ENCODE results near the gene SLC9A9. TPM values are rescaled to one million over a fixed set of nuclear protein-coding genes. Genes with fewer than 3 reads are reported as not detected.

SLC9A9 gene
- total RNA-seq, 2 donors from 2014 or later, result 23.6 to 31.0 TPM

DNA sequence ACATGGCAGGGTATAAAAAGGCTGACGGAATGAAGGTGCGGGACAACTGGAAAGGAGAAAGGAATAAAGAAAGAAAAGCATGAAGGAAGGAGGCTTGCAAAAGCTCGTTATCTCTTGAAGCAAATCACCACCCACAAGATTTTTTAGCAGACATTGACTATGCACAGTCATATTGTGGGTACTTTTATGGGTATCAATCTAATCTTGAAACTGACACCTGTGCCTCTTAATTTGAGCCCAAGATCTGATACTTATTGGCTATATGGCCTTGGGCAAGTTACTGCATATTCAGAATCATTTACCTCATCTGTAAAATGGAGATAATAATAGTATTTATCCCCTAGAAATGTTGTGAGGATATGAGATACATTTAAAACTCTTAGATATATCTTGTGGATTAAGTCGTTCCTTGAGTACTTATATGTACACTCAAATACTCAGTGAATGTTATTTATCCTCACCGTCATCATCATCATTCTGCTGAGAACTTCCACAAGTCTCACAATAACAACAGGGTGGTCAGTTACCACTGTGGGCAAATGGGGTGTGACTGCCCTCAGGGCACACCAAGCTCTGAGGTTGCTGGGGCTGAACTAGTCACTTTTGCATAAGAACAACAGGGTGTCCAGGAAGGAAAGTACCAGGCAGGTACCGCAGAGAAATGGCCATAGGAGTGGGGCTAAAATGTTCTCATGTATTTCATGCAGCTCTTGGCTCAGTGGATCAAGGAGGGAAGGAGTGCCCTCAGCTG is 266.1 kb downstream of the SLC9A9 start:
- Histone ChIP-seq H3K36me3 (no peaks in the 10 kb centered on the region), H3K4me1 (replicated peaks) (no peaks in the 10 kb centered on the region), H3K4me3 (no peak overlapping the region), H3K27me3 (replicated peaks; ENCODE audit: insufficient read depth) (no peaks in the 10 kb centered on the region), H3K9me3 (no peaks in the 10 kb centered on the region), H3K27ac (no peak overlapping the region)
- WGBS, result 94% methylated on average over 6 of the region's 6 CpGs
- no peak for DNase-seq (ENCODE audit: low spot score)
- intact Hi-C loops (cut with DNase I), result loop anchor here (10.0 kb wide), 1 partner anchor 87 kb away; no protein-coding TSS in a partner anchor
- TF ChIP-seq POLR2AphosphoS5 (IDR thresholded peaks at IDR 0.05), result no peak
- TF ChIP-seq POLR2A (IDR thresholded peaks at IDR 0.05), result no peak
- no peak for TF ChIP-seq CTCF (IDR thresholded peaks at IDR 0.05)

DNA sequence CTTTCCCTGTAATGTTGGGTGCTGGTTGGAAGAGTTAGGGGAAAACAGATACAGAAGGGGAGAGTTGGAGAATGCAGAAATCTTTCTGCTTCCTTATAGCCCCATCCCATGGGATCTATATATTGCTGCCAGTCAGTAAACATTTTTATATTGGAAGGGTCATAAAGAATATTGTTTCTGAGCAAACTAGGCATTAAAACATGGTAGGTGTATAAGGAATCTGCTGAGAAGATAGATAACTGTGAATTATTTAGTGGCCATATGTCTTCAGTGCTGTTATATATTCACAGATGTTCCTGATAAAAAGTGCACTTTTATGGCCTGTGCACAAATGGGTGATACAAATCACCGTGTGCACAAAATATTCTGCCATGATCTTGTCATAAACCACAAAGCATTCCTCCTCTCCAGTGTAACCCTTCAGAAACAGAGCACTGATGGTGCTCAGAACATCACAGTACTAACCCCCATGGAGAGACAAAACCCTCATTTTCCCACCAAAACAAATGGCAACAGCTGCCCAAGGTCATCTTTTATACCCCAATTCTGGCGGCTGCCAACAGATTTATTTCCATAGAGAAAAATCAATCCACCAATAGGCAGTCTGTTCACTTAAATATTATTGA is 269.3 kb downstream of the SLC9A9 start:
- no peak for DNase-seq (ENCODE audit: low spot score)
- no peak overlapping the region for H3K4me3 ChIP-seq
- no peaks in the 10 kb centered on the region for H3K9me3 ChIP-seq
- no peaks in the 10 kb centered on the region for H3K36me3 ChIP-seq
- H3K27me3 ChIP-seq (replicated peaks; ENCODE audit: insufficient read depth), result no peaks in the 10 kb centered on the region
- 65% methylated on average over 2 of the region's 2 CpGs for WGBS
- no peak overlapping the region for H3K27ac ChIP-seq
- no peaks in the 10 kb centered on the region for H3K4me1 ChIP-seq (replicated peaks)
- intact Hi-C loops (cut with DNase I), result no loop called here
- TF ChIP-seq CTCF (IDR thresholded peaks at IDR 0.05), result no peak
- TF ChIP-seq POLR2AphosphoS5 (IDR thresholded peaks at IDR 0.05), result no peak
- no peak for TF ChIP-seq POLR2A (IDR thresholded peaks at IDR 0.05)

DNA sequence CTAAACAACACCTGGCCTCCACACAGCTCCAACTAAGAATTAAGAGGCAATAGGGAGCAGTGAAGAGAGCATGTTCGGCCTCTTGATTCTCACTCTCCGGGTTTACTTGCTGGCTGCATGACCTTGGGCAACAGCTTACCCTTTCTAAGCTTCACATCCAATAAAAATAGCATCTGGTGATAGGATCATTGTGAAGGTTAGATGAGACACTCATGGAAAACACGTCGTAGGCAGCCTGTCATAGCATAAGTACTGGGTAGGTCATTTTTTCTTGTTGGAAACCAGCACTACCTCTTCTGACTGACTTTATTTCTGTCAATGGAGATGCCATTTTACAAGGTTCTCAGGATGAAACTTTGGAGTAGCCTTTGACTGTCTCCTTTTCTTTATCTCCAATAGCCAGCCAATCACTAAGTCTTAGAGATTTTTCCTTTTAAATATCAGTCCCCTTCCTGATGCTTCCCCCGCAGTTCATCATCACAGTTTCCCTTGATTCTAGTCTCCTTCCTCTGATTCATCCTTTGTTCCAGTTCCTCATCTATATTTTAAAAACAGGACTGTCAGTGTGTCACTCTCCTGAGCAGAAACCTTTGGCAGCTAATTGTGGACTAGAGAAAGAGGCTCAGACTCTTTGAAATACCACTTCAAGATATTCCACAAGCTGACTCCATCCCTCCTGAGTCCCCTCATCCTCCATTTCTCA is 271.5 kb downstream of the SLC9A9 start:
- intact Hi-C loops (cut with DNase I), result no loop called here
- TF ChIP-seq POLR2AphosphoS5 (IDR thresholded peaks at IDR 0.05), result no peak
- TF ChIP-seq POLR2A (IDR thresholded peaks at IDR 0.05), result no peak
- TF ChIP-seq CTCF (IDR thresholded peaks at IDR 0.05), result no peak
- no peak for DNase-seq (ENCODE audit: low spot score)

DNA sequence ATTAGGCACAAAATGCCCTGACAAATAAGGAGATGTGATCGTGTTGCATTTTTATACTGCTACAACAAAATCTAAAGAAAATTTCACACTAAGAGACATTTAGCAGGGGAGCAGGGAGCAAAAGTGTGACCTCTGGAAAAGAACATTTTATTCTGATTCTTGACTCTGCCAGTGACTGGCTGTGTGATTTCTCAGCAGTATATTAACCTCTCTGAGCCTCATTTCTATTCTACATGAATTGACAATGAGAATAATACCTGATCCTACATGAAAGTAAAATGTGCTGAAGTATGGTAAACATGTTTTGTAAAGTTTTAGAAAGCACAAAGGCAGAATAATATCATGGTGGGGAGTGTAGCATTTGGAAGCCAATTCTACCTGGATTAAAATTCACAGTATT is 273.3 kb downstream of the SLC9A9 start:
- H3K9me3 ChIP-seq, result no peaks in the 10 kb centered on the region
- no peak overlapping the region for H3K27ac ChIP-seq
- TF ChIP-seq CTCF (IDR thresholded peaks at IDR 0.05) (no peak), POLR2AphosphoS5 (IDR thresholded peaks at IDR 0.05) (no peak), POLR2A (IDR thresholded peaks at IDR 0.05) (no peak)
- H3K27me3 ChIP-seq (replicated peaks; ENCODE audit: insufficient read depth), result no peaks in the 10 kb centered on the region
- no peak for DNase-seq (ENCODE audit: low spot score)
- H3K36me3 ChIP-seq, result no peaks in the 10 kb centered on the region
- WGBS, result 95% methylated on average over 1 of the region's 1 CpG
- H3K4me3 ChIP-seq, result no peak overlapping the region
- no peaks in the 10 kb centered on the region for H3K4me1 ChIP-seq (replicated peaks)
- intact Hi-C loops (cut with DNase I), result no loop called here

More for the DNA sequence above, 271.5 kb downstream of the SLC9A9 start:
- Histone ChIP-seq H3K9me3 (no peaks in the 10 kb centered on the region), H3K27me3 (replicated peaks; ENCODE audit: insufficient read depth) (no peaks in the 10 kb centered on the region), H3K36me3 (no peaks in the 10 kb centered on the region), H3K27ac (no peak overlapping the region), H3K4me1 (replicated peaks) (no peaks in the 10 kb centered on the region), H3K4me3 (no peak overlapping the region)
- 63% methylated on average over 5 of the region's 5 CpGs for WGBS

Data from prostate gland (tissue), 2 donors.